IPS-11a (cell line): ENCODE data around the gene SEPTIN7.
"Not testable (repeated sequence)": the region's sequence is repeated elsewhere in the genome, so short reads cannot be mapped to it uniquely, and the experiment has no call there.

ENCODE experiments used
- H3K4me3 ChIP-seq: one replicate; pipeline ENCODE4 v1.5.1; 2013; ENCODE audit warnings: low read depth, low read length, control low read depth

SEPTIN7 gene

GRCh38 chr7:35800718-35801391, at the start of gene SEPTIN7:
SEPTIN7 (plus strand) TSS chr7:35801057; CDS start chr7:35801210, 153 bp downstream.
- peak within 1 kb of the TSS; percentile 89 for H3K4me3 ChIP-seq

- no peak overlapping the region for H3K4me3 ChIP-seq
Observed at GRCh38 chr7:35752742-35753141, 48.1 kb upstream of the SEPTIN7 start.

GRCh38 chr7:35753761-35754603, 46.9 kb upstream of the SEPTIN7 start:
- no peak overlapping the region for H3K4me3 ChIP-seq

GRCh38 chr7:35754741-35755140, 46.1 kb upstream of the SEPTIN7 start:
- H3K4me3 ChIP-seq: no peak overlapping the region

- no peak overlapping the region for H3K4me3 ChIP-seq
Observed at GRCh38 chr7:35755711-35756110, 45.1 kb upstream of the SEPTIN7 start.

GRCh38 chr7:35756453-35756852, 44.4 kb upstream of the SEPTIN7 start:
- H3K4me3 ChIP-seq: not testable (repeated sequence)

- H3K4me3 ChIP-seq: no peak overlapping the region
Observed at GRCh38 chr7:35757574-35757973, 43.3 kb upstream of the SEPTIN7 start.

GRCh38 chr7:35758421-35758820, 42.4 kb upstream of the SEPTIN7 start:
- no peak overlapping the region for H3K4me3 ChIP-seq

- H3K4me3 ChIP-seq: no peak overlapping the region
Observed at GRCh38 chr7:35760143-35760745, 40.6 kb upstream of the SEPTIN7 start.

GRCh38 chr7:35761871-35762677, 38.8 kb upstream of the SEPTIN7 start:
- no peak overlapping the region for H3K4me3 ChIP-seq

- H3K4me3 ChIP-seq: no peak overlapping the region
Observed at GRCh38 chr7:35762781-35763180, 38.1 kb upstream of the SEPTIN7 start.

- no peak overlapping the region for H3K4me3 ChIP-seq
Observed at GRCh38 chr7:35768346-35768745, 32.5 kb upstream of the SEPTIN7 start.

GRCh38 chr7:35771776-35772175, 29.1 kb upstream of the SEPTIN7 start:
- H3K4me3 ChIP-seq: no peak overlapping the region

- H3K4me3 ChIP-seq: no peak overlapping the region
Observed at GRCh38 chr7:35773994-35774393, 26.9 kb upstream of the SEPTIN7 start.

- no peak overlapping the region for H3K4me3 ChIP-seq
Observed at GRCh38 chr7:35776686-35777085, 24.2 kb upstream of the SEPTIN7 start.

- no peak overlapping the region for H3K4me3 ChIP-seq
Observed at GRCh38 chr7:35777121-35777520, 23.7 kb upstream of the SEPTIN7 start.

- H3K4me3 ChIP-seq: no peak overlapping the region
Observed at GRCh38 chr7:35780070-35780469, 20.8 kb upstream of the SEPTIN7 start.

- H3K4me3 ChIP-seq: no peak overlapping the region
Observed at GRCh38 chr7:35781200-35781701, 19.6 kb upstream of the SEPTIN7 start.

- no peak overlapping the region for H3K4me3 ChIP-seq
Observed at GRCh38 chr7:35781767-35782515, 18.9 kb upstream of the SEPTIN7 start.

- H3K4me3 ChIP-seq: no peak overlapping the region
Observed at GRCh38 chr7:35784332-35784731, 16.5 kb upstream of the SEPTIN7 start.
